ENCODE data around the gene AKT3. TPM values are rescaled to one million over a fixed set of nuclear protein-coding genes. Genes with fewer than 3 reads are reported as not detected.

The AKT3 gene
- total RNA-seq, 1 experiment from 2014 or later = 133 TPM

DNA sequence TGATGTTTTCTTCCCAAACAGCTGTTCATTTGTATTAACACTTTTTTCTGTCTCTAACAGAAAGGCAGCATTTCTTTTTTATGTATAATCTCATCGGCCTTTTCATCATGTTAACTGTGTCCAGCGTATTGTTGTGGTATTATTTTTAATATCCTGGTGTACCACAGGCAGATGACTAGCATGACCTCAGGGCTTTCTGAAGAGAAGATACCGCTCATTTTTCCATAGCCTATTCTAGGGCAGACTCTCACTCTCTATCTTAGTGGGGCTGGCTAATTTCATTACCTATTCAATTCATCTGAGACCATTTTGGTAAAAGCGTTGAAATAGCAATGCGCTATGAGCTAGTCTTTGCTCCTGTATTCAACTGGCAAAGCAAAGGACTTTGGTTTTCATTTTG lies 384.3 kb downstream of the AKT3 start:
- H3K36me3 ChIP-seq (ENCODE audit: low read depth) = no peaks in the 10 kb centered on the region
- intact Hi-C loops (cut with micrococcal nuclease; ENCODE audit: unreplicated experiment) = no loop called here
- no peaks in the 10 kb centered on the region for H3K4me1 ChIP-seq (replicated peaks; ENCODE audit: insufficient read depth)
- no peaks in the 10 kb centered on the region for H3K79me2 ChIP-seq (ENCODE audit: low read depth)
- TF ChIP-seq EZH2 (IDR thresholded peaks at IDR 0.05; ENCODE audit: low read depth) = no peak
- TF ChIP-seq, protein P1, sequence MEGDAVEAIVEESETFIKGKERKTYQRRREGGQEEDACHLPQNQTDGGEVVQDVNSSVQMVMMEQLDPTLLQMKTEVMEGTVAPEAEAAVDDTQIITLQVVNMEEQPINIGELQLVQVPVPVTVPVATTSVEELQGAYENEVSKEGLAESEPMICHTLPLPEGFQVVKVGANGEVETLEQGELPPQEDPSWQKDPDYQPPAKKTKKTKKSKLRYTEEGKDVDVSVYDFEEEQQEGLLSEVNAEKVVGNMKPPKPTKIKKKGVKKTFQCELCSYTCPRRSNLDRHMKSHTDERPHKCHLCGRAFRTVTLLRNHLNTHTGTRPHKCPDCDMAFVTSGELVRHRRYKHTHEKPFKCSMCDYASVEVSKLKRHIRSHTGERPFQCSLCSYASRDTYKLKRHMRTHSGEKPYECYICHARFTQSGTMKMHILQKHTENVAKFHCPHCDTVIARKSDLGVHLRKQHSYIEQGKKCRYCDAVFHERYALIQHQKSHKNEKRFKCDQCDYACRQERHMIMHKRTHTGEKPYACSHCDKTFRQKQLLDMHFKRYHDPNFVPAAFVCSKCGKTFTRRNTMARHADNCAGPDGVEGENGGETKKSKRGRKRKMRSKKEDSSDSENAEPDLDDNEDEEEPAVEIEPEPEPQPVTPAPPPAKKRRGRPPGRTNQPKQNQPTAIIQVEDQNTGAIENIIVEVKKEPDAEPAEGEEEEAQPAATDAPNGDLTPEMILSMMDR (conservative IDR thresholded peaks at IDR 0.05) = no peak
- H3K4me3 ChIP-seq = no peak overlapping the region
- CTCF ChIA-PET = no interaction called here
- no peaks in the 10 kb centered on the region for H3K27me3 ChIP-seq (ENCODE audit: insufficient read depth, low read depth)
- no peaks in the 10 kb centered on the region for H4K20me1 ChIP-seq (ENCODE audit: insufficient read depth)
- DNase-seq = no peak
- no peaks in the 10 kb centered on the region for H3K9me2 ChIP-seq (ENCODE audit: insufficient read depth)
- no peak overlapping the region for H3K27ac ChIP-seq
- POLR2A ChIA-PET (ENCODE audit: unreplicated experiment) = no interaction called here
- H3K4me2 ChIP-seq = no peak overlapping the region
- no TSS peak for BruUV-seq (replicated peaks)
- no peaks in the 10 kb centered on the region for H3F3A ChIP-seq (ENCODE audit: insufficient read depth, low read depth)
- H2AFZ ChIP-seq = no peak overlapping the region
- H3K9me3 ChIP-seq (ENCODE audit: insufficient read depth, low read depth) = no peaks in the 10 kb centered on the region

DNA sequence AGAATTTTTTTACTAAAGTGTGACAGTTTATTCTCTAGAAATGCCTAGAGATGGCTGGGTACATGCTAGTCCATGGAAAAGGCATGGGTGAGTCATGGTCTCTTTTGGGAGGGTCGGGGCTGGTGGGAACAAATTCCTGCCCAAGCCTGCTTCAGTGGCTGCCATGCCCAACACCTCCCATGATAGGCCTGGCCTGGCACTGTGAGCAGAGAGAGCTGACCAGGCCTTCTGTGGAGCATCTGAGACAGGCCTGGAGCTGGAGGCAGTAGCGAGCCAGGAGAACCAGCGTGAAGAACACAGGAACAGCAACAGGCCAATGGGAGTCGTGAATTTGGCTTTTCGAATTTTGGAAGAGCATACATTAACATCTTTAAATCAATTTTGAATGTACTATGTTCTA lies 385.0 kb downstream of the AKT3 start:
- Histone ChIP-seq H4K20me1 (ENCODE audit: insufficient read depth) (no peaks in the 10 kb centered on the region), H3K79me2 (ENCODE audit: low read depth) (no peaks in the 10 kb centered on the region)
- intact Hi-C loops (cut with micrococcal nuclease; ENCODE audit: unreplicated experiment) = no loop called here

DNA sequence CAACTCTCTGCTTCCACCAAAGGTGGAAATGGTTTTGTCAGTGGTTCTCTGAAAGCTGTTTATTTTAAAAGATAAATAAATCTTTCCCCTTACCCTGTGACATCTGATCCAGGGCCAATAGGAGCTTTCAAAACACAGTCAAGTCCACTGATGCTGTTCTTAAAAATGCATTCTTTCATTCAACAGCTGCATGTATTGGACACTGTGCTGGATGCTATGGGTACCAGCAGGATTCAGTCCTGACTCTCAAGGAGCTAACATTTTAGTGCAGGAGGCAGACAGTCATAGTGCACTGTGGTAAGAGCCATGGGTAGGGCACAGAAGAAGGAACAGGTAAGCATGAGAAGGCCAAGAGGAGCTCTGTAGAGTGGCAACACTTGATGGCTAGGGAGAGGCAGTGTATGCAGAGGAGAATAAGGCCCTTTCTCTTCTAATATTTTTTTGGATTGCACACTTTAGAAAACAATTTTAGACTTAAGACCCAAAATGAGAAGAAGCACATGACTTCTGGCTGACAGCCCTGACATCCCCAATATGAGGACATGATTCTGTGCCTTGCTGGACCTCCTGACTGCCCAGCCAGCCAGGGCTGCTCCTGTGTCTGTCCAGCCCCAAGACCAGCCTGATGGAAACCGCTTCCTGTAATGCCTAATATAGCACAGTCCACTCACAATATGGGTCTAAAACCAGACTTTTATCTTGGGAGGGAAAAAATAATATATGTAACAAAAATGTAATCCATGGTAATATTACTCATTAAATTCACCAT lies 386.9 kb downstream of the AKT3 start:
- Histone ChIP-seq H3K27me3 (ENCODE audit: insufficient read depth, low read depth) (no peaks in the 10 kb centered on the region), H4K20me1 (ENCODE audit: insufficient read depth) (no peaks in the 10 kb centered on the region), H2AFZ (no peak overlapping the region), H3K9me3 (ENCODE audit: insufficient read depth, low read depth) (no peaks in the 10 kb centered on the region), H3K4me1 (replicated peaks; ENCODE audit: insufficient read depth) (no peaks in the 10 kb centered on the region), H3K9me2 (ENCODE audit: insufficient read depth) (no peaks in the 10 kb centered on the region), H3K4me3 (no peak overlapping the region), H3F3A (ENCODE audit: insufficient read depth, low read depth) (no peaks in the 10 kb centered on the region), H3K36me3 (ENCODE audit: low read depth) (no peaks in the 10 kb centered on the region), H3K27ac (no peak overlapping the region), H3K4me2 (no peak overlapping the region), H3K79me2 (ENCODE audit: low read depth) (no peaks in the 10 kb centered on the region)
- TF ChIP-seq, protein P1 (conservative IDR thresholded peaks at IDR 0.05) = no peak
- no peak for TF ChIP-seq EZH2 (IDR thresholded peaks at IDR 0.05; ENCODE audit: low read depth)
- BruUV-seq (replicated peaks) = no TSS peak
- CTCF ChIA-PET = no interaction called here
- DNase-seq = no peak
- intact Hi-C loops (cut with micrococcal nuclease; ENCODE audit: unreplicated experiment) = no loop called here
- POLR2A ChIA-PET (ENCODE audit: unreplicated experiment) = no interaction called here

More for the DNA sequence above, 385.0 kb downstream of the AKT3 start:
- H3K27me3 ChIP-seq (ENCODE audit: insufficient read depth, low read depth) = no peaks in the 10 kb centered on the region
- CTCF ChIA-PET = no interaction called here
- H3K4me3 ChIP-seq = no peak overlapping the region
- H3K36me3 ChIP-seq (ENCODE audit: low read depth) = no peaks in the 10 kb centered on the region
- POLR2A ChIA-PET (ENCODE audit: unreplicated experiment) = no interaction called here
- no peak overlapping the region for H2AFZ ChIP-seq
- no peak for DNase-seq
- no TSS peak for BruUV-seq (replicated peaks)
- no peak overlapping the region for H3K4me2 ChIP-seq
- TF ChIP-seq EZH2 (IDR thresholded peaks at IDR 0.05; ENCODE audit: low read depth) = no peak
- TF ChIP-seq, protein P1 (conservative IDR thresholded peaks at IDR 0.05) = no peak
- no peaks in the 10 kb centered on the region for H3K9me3 ChIP-seq (ENCODE audit: insufficient read depth, low read depth)
- no peaks in the 10 kb centered on the region for H3K4me1 ChIP-seq (replicated peaks; ENCODE audit: insufficient read depth)
- H3K9me2 ChIP-seq (ENCODE audit: insufficient read depth) = no peaks in the 10 kb centered on the region
- H3K27ac ChIP-seq = no peak overlapping the region
- H3F3A ChIP-seq (ENCODE audit: insufficient read depth, low read depth) = no peaks in the 10 kb centered on the region

Data from PC-9 (cell line).